Activated gamma-delta T cell treated with anti-CD3 and anti-CD28 coated beads, Interleukin-2, amount 50 U/mL, for 16 hours (primary cell): Measurements from ENCODE around the gene TRAPPC3L.
"Not testable (repeated sequence)": the region's sequence is repeated elsewhere in the genome, so short reads cannot be mapped to it uniquely, and the experiment has no call there.

ENCODE experiments used
- DNase-seq: peaks from one replicate; pipeline ENCODE4 v3.0.0-alpha.2; 2020; ENCODE audit warnings: low read depth

TRAPPC3L gene

GRCh38 chr6:116513224-116513875 is 32.1 kb downstream of the TRAPPC3L start:
- DNase-seq = no peak

GRCh38 chr6:116512734-116513133 is 32.8 kb downstream of the TRAPPC3L start:
- no peak for DNase-seq

- DNase-seq = no peak
Measured at GRCh38 chr6:116512111-116512559, 33.3 kb downstream of the TRAPPC3L start.

GRCh38 chr6:116511424-116512110 is 33.9 kb downstream of the TRAPPC3L start, which contains the start of gene CALHM5:
Gene CALHM5 (plus strand): TSS chr6:116511639. CDS start chr6:116511697, 58 bp downstream.
- DNase-seq = no peak

DNA sequence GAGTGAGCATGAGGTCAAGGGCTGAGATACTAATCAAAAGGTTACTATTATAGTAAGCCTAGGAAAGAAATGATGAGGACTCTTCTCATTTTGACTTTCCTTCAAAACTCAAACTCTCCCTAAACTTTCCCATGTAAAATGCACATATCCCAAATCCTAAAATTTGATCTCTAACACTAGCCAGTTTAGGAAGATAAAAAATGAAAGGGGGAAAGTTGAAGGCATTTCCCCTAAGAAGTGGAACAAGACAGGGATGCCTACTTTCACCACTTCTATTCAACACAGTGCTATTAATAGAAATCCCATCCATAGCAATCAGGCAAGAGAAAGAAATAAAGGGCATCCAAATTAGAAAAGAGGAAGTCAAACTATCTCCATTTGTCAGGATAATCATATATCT is 37.0 kb downstream of the TRAPPC3L start:
- no peak for DNase-seq

- no peak for DNase-seq
Measured at GRCh38 chr6:116507324-116507723, 38.2 kb downstream of the TRAPPC3L start.

DNA sequence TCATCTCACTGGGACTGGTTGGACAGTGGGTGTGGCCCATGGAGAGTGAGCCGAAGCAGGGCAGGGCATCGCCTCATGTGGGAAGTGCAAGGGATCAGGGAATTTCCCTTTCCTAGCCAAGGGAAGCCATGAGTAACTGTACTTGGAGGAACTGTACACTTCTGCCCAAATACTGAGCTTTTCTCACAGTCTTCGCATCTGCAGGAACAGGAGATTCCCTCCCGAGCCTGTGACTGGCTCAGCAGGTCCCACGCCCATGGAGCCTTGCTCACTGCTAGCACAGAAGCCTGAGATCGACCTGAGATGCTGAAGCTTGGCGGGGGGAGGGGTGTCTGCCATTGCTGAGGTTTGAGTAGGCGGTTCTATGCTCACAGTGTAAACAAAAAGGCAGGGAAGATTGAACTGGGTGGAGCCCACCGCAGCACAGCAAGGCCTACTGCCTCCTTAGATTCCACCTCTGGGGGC is 44.5 kb downstream of the TRAPPC3L start:
- DNase-seq = no peak

GRCh38 chr6:116497113-116497676 is 48.3 kb downstream of the TRAPPC3L start:
- DNase-seq = no peak

DNA sequence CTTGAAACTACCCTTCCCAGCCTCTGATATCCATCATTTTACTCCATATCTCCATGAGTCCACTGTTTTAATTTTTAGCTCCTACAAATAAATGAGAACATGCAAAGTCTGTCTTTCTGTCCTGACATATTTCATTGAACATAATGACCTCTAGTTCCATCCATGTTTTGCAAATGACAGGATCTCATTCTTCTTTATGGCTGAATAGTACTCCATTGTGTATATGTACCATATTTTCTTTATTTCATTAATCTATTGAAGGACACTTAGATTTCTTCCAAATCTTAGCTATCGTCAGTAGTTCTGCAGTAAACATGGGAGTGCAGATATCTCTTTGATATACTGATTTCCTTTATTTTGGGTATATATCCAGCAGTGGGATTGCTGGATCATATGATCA is 50.3 kb downstream of the TRAPPC3L start:
- not testable (repeated sequence) for DNase-seq

DNA sequence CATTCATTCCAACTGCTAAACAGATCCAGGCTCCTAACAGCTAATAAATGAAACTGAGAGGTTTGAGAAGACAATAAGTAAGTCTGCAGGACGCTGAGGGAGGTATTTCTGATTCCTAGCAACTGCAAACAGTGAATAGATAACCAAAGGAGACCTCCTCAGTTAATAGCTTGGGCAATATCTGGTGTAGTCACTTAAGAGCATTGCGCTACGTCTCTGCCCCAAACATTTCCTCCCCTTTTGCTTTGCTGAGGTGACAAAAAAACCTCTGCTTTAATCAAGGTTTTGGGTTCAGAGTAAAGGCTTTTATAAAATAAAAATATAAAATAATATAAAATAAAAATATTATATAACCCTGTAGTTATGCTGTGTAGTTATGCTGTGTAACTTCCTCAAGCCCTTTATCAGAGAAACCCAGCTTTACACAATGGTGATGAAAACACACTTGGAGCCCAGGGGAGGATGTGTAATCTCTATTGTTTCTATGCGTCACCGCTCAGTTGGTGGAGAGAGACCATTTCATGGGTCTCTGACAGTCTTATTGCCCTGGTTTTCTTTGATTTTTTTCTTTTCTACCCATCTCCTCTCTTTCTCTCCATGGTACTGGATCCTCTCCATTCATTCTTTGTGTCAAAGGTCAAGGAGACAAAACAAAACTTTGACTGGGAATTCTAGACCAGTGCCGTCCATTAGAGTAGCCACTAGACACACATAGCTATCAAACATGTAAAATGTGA is 53.0 kb downstream of the TRAPPC3L start:
- DNase-seq = no peak

- DNase-seq = no peak
Measured at GRCh38 chr6:116491610-116492330, 53.7 kb downstream of the TRAPPC3L start.

- DNase-seq = no peak
Measured at GRCh38 chr6:116485559-116486184, 59.8 kb downstream of the TRAPPC3L start.

DNA sequence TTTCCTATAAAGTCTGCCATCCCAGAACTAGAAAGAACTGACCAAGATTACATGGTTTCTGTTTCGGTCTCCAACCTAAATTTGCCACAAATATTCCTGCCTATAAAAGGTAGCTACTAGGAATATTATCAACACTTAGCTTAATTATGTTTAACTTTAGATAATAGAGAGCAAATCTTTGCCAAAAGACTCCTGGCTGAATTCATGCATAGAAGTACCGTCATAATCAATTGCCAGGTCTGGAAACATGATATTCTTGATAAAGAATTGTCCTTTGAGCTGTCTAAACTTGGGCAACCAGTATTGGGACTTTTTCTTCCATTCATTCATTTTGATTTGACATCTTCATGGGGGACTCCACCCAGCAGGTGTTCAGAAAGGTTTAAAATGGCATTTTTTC is 61.9 kb downstream of the TRAPPC3L start:
- DNase-seq = no peak

GRCh38 chr6:116482780-116483179 is 62.7 kb downstream of the TRAPPC3L start:
- DNase-seq = no peak

DNA sequence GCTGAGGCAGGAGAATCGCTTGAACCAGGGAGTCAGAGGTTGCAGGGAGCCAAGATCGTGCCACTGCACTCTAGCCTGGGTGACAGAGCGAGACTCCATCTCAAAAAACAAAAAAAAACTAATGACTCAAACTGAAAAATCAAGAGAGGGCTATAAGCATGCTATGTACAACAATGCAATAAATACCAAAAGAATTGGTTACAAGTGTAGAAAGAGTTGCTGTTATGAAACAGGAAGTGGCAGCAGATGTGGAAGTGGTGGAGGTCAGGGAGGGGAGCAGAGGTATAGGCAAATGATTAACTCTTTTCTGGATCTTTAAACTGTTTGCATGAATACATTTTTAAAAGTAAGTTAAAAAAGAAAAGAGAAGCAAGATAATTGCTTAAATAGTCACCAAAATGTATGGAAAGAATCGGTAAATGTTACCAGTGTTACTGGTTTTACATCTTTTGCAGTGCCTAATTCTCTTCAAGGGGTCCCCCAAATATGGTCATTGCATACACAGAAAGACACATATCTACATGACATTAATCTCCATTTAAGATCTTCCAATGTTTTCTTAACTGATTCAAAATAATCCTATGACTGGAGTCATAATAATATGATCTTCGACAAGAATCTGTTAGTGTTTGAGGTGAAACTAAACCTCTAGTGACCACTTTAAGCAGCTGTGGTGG is 69.3 kb downstream of the TRAPPC3L start:
- no peak for DNase-seq

- no peak for DNase-seq
Measured at GRCh38 chr6:116475141-116475540, 70.3 kb downstream of the TRAPPC3L start.

DNA sequence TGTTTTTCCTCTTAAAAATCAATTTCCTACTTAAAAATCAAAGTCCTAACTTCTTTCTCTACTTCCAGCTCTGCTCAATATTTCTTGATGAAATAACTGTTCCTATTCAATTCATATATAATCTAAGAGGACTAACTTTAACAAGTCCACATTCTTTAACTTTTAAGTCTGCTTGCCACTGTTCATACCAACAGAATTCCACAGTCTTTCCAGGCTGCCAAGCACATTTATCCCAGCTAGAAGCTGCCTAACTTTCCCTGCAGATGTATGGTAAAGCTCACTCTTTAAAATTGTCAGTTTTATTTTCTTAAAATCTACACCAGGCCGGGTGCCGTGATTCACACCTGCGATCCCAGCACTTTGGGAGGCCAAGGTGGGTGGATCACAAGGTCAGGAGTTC is 72.8 kb downstream of the TRAPPC3L start:
- no peak for DNase-seq

DNA sequence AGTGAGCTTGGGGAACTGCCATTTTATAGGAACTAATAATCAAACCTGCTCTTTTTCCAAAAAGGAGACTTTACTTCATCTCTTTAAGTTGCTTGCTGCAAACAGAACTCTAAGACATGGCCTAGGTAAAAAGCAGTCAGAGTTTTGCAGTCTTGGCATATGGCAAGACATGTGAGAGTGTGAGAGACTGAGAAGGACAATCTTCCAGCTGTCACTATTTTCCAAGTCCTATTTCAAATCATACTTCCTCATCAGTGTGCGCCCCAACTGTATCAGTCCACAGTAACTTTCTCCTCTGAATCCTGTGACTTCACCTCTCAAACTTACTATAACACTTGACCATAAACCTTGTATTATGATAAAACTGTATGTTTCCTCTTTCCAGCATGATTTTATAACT is 74.0 kb downstream of the TRAPPC3L start:
- no peak for DNase-seq

DNA sequence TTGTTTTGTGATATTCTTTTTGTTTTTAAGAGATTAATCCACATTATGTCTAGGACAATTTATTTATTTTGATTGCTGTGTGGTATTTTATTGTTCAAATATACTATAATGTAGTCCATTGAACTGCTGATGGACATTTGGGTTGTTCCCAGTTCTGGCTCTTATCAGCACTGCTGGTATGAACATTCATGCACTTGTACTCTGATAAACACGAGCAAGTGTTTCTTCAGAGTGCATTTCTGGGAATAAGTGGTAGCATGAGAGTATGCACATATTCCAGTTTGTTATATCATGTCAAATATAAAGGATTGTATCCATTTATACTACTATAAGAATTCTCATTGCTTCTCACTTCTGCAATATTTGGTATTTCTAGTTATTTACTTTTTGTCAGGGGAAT is 77.2 kb downstream of the TRAPPC3L start:
- no peak for DNase-seq

DNA sequence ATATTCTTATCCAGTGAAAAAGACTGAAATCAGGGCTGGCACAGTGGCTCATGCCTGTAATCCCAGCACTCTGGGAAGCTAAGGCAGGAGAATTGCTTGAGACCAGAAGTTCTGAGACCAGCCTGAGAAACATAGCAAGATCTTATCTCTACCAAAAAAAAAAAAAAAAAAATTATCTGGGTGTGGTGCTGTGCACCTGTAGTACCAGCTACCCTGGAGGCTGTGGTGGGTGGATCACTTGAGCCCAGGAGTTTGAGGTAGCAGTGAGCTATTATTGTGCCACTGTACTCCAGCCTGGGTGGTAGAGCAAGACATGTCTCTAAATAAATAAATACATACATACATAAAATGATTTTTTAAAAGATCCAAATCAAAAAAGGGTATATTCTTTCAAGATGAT is 78.0 kb downstream of the TRAPPC3L start:
- DNase-seq = no peak

DNA sequence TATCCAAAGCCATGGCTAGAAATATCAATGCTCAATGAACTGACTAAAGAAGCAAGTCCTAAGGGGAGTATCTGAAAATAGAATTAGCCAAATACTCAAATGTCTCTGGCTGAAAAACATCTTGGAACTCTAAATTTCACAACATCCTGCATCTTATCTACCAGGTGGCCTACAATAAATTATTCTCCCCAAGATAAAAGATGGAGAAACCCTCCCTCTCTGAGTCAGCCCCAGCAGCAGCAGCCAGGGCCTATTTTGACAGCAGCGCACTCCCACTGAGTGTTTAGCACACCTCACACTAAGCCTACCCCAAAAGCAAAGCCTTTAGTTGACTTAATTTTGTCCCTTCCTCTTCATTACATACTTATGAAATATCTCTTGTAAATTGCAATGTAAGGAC is 78.4 kb downstream of the TRAPPC3L start:
- DNase-seq = no peak
